ENCODE data around the gene RIT2.

DNA sequence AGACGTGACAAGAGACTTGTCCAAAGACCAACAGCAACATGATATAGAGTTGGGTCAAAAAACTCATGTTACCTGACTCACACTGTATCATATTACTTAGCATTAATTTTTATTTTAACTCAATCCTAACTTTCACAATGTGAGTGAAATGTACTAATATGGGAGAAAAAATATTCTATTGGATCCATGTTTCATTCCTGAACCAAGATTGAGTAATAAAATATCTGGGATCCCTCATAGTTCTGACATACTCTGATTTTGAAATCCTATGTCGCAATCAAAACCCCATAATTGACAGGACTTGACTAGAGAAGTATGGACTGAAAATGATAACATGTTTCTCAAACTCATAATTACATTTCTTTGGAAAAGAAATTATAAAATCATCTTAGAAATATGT, 190.4 kb downstream of the RIT2 start:
- no peak for TF ChIP-seq POLR2AphosphoS5 (IDR thresholded peaks at IDR 0.05; ENCODE audit: low read depth, low read length)
- no peak for TF ChIP-seq POLR2A (IDR thresholded peaks at IDR 0.05; ENCODE audit: low read depth, low read length)

Data from GM12891 (cell line).